HG03460 (cell line): Measurements from ENCODE around the gene SET.
"Not testable (repeated sequence)": the region's sequence is repeated elsewhere in the genome, so short reads cannot be mapped to it uniquely, and the experiment has no call there.

ENCODE experiments used
- ATAC-seq: cut with Tn5 transposase; IDR thresholded peaks from one replicate; pipeline ENCODE4 v1.9.1; 2021; ENCODE audit not compliant: unreplicated experiment

The SET gene

GRCh38 chr9:128685636-128686489, 3.2 kb upstream of the SET start:
- ATAC-seq: no peak

- ATAC-seq: no peak
Observed at GRCh38 chr9:128687453-128687852, 1.6 kb upstream of the SET start.

DNA sequence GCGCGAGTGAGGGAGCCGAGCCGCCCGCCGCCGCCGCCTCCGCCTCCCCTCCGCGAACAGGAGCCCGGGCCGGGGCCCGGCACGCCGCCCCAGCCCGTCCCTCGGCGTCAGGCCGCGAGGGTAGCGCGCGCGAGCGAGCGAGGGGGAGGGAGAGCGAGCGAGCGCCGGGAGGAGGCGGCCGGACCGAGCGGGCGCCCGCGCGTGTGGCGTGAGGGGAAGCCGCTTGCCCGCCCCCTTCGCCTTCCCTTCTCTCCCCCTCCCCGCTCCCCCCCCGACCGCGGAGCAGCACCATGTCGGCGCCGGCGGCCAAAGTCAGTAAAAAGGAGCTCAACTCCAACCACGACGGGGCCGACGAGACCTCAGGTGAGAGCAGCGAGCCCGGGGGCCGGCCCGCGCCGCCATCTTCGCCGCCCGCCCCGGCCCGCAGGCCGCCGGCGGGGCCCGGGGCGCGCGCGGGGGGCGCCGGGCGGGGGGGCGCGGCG, 312 bp downstream of the SET start:
- no peak for ATAC-seq

- no peak for ATAC-seq
Observed at GRCh38 chr9:128689820-128690683, 1.0 kb downstream of the SET start.

DNA sequence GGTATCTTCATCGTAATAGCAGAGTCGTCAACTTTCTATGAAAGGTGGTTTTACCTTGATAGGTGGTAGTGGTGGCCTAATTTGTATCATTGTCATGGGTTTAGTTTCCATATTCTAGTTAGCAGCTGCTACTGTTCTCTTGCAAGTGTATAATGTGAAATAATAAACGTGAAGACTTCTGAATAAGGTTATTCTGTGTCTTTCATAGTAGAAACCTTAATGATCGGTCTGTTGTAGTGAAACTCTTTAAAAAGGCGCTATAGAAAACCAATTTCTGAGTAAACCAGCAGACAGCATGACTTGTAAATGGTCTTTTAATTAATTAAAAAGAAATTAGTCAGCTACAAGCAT, 1.6 kb downstream of the SET start:
- ATAC-seq: no peak

- not testable (repeated sequence) for ATAC-seq
Observed at GRCh38 chr9:128693738-128694137, 4.7 kb downstream of the SET start.

DNA sequence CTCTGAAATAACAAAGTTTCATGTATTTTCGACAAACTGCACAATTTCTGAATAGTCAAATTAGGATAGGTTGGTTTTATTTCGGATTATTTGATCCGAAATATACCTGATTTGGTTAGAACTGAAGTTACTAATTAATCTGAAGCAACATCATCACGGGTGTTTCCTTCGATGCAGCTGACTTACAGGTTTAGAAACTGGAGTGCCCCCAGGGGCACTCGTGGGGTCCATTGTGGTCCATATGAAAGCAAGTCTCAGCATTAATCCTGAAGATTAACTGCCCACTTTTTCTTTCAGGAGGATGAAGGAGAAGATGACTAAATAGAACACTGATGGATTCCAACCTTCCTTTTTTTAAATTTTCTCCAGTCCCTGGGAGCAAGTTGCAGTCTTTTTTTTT, 5.3 kb downstream of the SET start:
- ATAC-seq: no peak

DNA sequence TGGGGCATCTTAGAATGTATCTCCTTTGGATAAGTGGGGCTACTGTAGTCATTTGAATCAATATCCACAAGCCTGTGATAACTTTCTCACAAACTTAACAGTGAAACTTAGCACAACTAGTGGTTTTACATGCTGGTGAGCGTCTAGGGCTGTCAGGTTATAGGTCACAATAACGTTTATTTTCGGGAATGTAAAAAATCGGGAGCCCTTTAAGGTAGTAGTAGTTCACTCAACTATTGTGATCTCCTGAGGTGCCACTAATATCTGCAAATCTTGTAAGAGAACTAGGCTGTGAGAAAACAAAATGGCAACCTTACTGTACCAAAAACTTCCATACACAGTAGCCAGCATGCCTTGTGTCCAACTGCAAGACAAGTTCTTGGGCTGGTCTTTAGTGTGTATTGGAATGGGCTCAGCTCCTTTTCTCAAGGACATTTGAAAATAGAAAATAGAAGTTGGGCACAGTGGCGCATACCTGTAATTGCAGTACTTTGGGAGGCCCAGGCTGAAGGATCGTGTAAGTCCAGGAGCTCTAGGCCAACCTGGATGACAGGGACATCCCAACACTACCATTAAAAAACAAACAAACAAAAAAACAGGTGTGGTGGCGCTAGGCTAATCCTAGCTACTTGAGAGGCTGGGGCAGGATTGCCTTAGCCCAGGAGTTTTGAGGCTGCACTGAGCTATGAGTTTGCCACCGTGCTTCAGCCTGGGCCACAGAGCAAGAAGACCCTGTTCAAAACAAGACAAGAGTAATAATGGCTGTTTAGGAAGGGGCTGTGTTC, 8.1 kb downstream of the SET start:
- ATAC-seq: no peak

- not testable (repeated sequence) for ATAC-seq
Observed at GRCh38 chr9:128699096-128699795, 10.2 kb downstream of the SET start.

DNA sequence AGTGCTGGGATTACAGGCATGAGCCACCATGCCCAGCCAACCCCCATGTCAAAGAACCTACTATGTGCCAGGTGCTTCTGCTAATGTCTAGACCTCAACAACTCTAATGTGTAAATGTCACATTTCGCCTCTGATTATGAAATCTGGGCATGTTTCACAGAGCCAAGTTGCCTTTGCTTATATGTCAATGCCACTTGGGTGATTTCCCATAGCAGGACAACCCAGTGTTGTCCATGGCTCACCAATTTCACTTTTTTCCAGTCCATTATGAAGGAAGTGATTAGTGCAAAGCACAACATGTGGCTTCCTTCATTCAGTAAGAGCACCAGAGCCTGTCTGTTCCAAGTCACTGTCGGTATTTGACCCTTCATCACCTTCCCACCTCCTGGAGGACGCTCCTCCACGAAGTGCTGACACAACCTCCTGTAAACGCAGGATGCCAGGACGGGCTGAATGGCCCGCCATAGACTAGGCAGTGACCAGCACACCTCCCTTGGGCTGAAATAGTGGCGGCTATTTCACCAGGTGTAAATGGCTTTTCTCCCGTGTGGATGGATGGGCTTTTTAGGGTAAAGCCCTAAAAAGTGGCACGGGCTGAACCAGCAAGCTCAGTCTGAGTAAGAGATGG, 12.3 kb downstream of the SET start:
- ATAC-seq: no peak

DNA sequence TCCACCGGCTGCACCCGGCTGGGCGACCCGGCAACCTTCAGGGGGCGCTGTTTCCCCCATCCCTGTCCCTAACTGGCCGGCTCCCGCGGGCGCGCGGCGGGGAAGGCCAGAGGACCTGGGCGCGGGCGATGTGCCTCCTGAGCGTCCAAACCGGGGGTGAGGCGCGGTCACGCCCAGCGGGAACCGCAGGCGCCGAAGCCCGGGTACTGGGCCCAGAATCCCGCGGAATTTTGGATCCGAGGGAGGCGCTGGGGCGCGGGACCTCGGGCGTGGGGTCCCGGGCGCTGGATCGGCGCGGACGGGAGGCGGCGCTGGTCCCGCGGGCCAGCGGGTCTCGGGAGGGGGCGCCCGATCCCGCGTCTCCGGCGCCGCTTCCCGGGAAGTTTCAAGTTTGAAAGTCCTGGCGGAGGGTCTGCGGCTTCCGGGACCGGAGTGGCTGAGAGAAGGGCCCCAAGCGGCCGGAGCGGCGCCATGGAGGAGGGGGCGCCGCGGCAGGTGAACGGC, 13.5 kb downstream of the SET start, which contains the start of gene PKN3:
PKN3 (plus strand) TSS at position 59 of the 504 bp plus-strand sequence; CDS start at position 472, 413 bp downstream.
- ATAC-seq: peak; percentile 68

- ATAC-seq: no peak
Observed at GRCh38 chr9:128702949-128703615, 14.1 kb downstream of the SET start.

DNA sequence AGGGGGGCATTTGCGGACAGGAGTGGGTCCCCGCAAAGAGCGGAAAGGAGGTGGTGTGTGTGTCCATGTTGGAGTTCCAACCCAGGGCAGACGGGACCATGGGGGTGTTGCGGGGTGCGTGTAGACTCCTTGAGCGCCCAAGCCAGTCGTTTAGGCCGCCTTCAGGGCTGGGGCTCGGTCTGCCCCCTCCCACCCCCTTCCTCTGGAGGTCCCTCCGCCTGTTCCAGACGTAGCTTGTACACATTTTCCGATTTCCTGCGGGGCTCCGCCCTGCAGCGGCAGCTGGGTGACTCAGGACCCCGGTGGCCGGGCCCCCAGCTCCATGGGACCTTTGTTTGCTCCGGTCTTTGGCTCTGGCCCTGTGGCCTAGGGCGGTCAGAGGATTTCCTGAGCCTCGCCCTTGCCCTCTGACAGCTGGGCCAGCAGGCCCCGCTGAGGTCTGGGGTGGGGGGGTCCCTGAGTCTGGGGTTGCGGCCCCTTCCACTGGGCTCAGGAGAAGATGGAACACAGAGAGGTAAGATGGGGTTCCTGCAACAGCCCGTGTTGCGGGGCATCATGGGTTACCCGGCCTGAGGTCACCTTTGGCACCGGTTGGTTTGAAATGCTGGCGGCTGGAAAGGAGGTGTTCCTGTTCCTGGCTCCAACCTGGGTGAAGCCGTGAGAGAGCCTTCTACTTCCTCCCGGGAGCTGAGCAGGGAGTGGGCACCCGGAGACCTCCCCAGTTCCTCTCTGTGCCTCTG, 14.8 kb downstream of the SET start:
- ATAC-seq: no peak

GRCh38 chr9:128704356-128704670, 15.3 kb downstream of the SET start:
- no peak for ATAC-seq

GRCh38 chr9:128705051-128705965, 16.3 kb downstream of the SET start:
- no peak for ATAC-seq

DNA sequence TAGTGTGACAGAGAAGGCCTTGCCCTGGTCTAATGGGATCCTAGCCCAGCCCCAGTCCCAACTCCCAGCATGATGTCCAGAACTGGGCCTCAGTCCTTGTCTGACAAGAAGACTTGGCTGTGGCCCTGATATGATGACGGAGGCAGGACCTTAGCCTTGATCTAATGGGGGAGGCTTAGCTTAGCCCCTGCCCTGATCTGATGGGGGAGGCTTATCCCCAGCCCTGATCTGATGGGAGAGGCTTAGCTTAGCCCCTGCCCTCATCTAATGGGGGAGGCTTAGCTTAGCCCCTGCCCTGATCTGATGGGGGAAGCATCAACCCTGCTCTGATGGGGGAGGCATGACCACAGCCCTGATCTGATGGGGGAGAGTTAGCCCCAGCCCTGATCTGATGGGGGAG, 17.0 kb downstream of the SET start:
- ATAC-seq: no peak

DNA sequence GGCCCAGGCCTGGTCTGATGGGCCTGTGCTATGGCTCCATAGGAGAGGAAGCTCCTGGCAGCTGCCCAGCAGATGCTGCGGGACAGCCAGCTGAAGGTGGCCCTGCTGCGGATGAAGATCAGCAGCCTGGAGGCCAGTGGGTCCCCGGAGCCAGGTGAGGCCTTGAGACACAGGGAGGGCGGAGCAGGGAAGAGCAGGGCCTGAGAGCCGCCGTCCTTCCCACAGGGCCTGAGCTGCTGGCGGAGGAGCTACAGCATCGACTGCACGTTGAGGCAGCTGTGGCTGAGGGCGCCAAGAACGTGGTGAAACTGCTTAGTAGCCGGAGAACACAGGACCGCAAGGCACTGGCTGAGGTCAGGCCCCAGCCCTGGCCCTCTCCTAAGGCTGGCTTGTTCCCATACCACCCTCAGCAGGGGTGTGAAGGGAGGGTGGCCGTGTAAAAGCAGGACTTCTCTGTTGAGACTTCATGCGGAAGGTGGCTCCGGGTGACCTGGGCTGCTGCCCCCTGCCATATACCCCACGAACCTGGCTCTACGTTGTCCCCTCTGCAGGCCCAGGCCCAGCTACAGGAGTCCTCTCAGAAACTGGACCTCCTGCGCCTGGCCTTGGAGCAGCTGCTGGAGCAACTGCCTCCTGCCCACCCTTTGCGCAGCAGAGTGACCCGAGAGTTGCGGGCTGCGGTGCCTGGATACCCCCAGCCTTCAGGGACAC, 17.8 kb downstream of the SET start:
- ATAC-seq: no peak
